Nasal cavity respiratory epithelium epithelial cell of viscerocranial mucosa (primary cell): Measurements from ENCODE around the gene PTGS1. TPM values are rescaled to one million over a fixed set of nuclear protein-coding genes. Genes with fewer than 3 reads are reported as not detected.

ENCODE experiments used
- total RNA-seq: library from RNA; depleted of rRNA; stranded (reverse); fragments of >200 nt; gene quantifications from 2 replicates; pipeline ENCODE4 v1.2.3, GENCODE V29; 2014

Gene PTGS1
- 0.28 and 0.34 TPM in 2 replicates for total RNA-seq

GRCh38 chr9:122370869-122371755 lies at the start of gene PTGS1:
TSS of gene PTGS1 (plus strand) at chr9:122371024. CDS start at chr9:122371085, 61 bp downstream.

Other genes with a start within 250 kb of the PTGS1 start
- gene NDUFA8, start 211.2 kb upstream of the PTGS1 start, total RNA-seq, result 35.5 and 46.3 TPM in 2 replicates
- gene MORN5, start 211.1 kb upstream of the PTGS1 start, total RNA-seq, result not detected in 2 replicates
- 0.14 and 0.34 TPM in 2 replicates for gene LHX6, start 142.1 kb upstream of the PTGS1 start, total RNA-seq
- gene RBM18, start 106.2 kb upstream of the PTGS1 start, total RNA-seq, result 14.7 and 18.2 TPM in 2 replicates
- gene MRRF, start 106.1 kb upstream of the PTGS1 start, total RNA-seq, result 33.2 and 54.7 TPM in 2 replicates
- not detected in 2 replicates for gene OR1J1, start 106.9 kb downstream of the PTGS1 start, total RNA-seq
- gene OR1J2, start 139.8 kb downstream of the PTGS1 start, total RNA-seq, result not detected in 2 replicates
- not detected in 2 replicates for gene OR1J4, start 148.1 kb downstream of the PTGS1 start, total RNA-seq
- not detected in 2 replicates for gene OR1N1, start 156.3 kb downstream of the PTGS1 start, total RNA-seq
- gene OR1N2, start 182.1 kb downstream of the PTGS1 start, total RNA-seq, result not detected in 2 replicates
- not detected in 2 replicates for gene OR1L8, start 212.4 kb downstream of the PTGS1 start, total RNA-seq
- gene OR1Q1, start 243.7 kb downstream of the PTGS1 start, total RNA-seq, result not detected in 2 replicates